Sigmoid colon (tissue), 3 donors: ENCODE measurements around the gene NPB.

Source experiments
- CTCF ChIP-seq, 4 experiments: fragments of 450-650 bp in 3 of 4; fragments of 200-600 bp in 1 of 4; IDR thresholded peaks; one replicate each; pipeline ENCODE4 v1.5.1; 2016 to 2019; ENCODE audit warnings: antibody characterized with exemption in 4 of 4, mild to moderate bottlenecking in 3 of 4, moderate library complexity in 2 of 4
- POLR2A ChIP-seq, 2 donors: fragments of 450-650 bp; IDR thresholded peaks; one replicate each; pipeline ENCODE4 v1.6.1; 2016; ENCODE audit warnings: antibody characterized with exemption in 2 of 2, mild to moderate bottlenecking in 2 of 2, moderate library complexity in 2 of 2

- TF ChIP-seq POLR2A (IDR thresholded peaks at IDR 0.05) (no peak), CTCF (IDR thresholded peaks at IDR 0.05) (peak; percentile 82 to 96 (median 90))
These were observed 32.6 kb upstream of the NPB start for GRCh38 chr17:81869221-81870130.
